Daoy (cell line): Measurements from ENCODE around the gene RBM19. TPM values are rescaled to one million over a fixed set of nuclear protein-coding genes. Genes with fewer than 3 reads are reported as not detected.

Experiments used
- DNase-seq: peaks from one replicate; pipeline ENCODE4 v3.0.0-alpha.2; 2015; ENCODE audit warnings: low read depth
- total RNA-seq: library from RNA; depleted of rRNA; stranded (reverse); fragments of >200 nt; shearing (Covaris generic); gene quantifications from 2 replicates; pipeline ENCODE4 v1.2.3, GENCODE V29; 2014

Gene RBM19
- total RNA-seq, 1 experiment from 2014 or later, result 26.3 TPM

DNA sequence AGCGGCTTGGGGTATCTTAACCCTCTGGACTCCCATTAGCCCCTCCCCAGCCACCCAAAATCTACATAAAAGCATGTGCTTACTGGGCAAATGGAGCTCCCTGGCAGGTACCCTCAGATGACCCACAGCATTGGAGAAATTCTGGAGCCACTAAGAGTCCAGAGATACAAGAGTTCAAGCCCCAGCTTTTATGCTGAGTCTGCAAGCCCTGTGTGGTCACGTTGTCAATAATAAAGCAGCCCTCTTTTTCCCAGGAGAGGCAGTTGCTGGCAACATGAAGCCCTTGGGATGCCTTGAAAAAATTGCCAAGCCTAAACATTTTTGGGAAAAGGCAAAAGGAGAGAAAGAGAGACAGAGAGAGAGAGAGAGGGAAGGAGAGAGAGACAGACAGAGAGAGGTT lies 83.4 kb downstream of the RBM19 start:
- DNase-seq, result no peak

- DNase-seq, result no peak
Measured at GRCh38 chr12:113880988-113881962, 84.8 kb downstream of the RBM19 start.

- DNase-seq, result no peak
Measured at GRCh38 chr12:113880326-113880725, 85.8 kb downstream of the RBM19 start.

- DNase-seq, result no peak
Measured at GRCh38 chr12:113879658-113880057, 86.5 kb downstream of the RBM19 start.

DNA sequence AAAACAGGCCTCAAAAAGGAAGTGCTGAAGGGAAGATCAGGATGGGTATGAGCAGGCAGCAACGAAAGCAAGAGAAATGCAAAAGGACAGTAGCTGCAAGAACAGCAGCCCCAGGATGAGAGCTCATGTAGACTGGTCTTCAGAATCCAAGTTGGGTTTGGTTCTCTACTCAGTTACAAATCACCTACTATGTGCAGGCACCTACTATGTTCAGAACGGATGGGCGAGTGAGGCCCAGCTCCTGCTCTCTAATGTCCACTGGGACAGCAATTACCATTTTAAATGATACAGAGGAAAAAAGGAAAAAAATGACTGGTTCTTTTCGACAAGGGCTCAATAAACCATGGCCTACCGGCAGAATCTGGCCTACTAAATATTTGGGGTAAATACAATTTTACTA lies 88.5 kb downstream of the RBM19 start:
- no peak for DNase-seq

DNA sequence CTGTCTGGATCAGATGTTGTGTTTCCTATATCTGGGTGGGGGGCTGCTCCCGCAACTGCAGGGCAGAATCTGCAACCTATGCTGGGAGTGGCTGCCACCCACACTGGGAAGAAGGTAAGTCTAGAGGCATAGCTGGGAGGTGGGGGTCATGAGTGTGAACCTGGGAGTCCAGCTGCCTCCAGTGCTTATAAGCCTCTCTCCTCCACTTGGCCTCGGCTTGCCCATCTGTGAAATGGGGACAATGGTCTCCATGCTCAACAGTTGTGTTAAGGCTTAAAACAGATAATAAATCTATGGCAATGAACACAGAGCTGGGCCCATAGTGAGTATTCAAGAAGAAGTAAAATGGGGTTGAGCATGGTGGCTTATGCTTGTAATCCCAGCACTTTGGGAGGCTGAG lies 90.0 kb downstream of the RBM19 start:
- no peak for DNase-seq

DNA sequence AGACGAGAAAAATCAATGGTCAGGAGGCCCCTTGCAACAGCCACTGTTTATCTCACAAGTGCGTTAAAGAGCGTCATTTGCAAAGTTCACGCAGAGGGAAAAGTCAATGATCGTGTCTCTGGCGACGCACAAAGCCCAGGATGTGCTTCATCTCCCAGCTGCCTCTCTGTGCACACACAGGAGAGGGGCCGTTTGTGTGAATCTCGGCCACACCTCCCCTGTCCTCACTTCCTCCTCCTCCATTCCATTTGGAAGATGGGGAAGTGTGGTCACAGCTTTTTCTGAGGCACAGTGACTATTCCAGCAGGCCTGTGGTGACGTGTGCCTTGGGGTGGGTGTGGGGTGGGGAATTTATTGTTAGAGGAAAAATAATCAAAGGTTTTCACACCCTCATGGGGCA lies 90.4 kb downstream of the RBM19 start:
- DNase-seq, result peak; percentile 20

- DNase-seq, result peak; percentile 21
Measured at GRCh38 chr12:113874999-113875561, 91.0 kb downstream of the RBM19 start.

DNA sequence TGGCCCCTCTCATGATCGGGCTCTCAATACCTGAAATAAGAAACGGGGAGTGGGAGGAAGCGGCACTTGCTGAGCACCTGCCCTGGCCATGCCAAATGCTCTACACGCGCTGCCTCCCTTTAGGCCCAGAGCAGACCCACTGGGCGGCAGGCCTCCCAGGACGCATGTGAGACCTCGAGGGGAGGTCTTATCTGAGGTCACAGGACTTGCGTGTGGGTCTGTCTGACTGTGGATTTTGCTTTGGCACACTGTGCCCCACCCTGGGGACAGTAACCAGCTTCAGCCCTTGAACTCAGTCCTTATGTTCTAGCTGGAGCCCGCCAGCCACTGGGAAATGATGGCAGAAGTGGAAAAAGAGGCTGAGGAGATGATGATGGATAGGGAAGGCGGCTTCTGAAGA lies 91.8 kb downstream of the RBM19 start:
- DNase-seq, result no peak

- no peak for DNase-seq
Measured at GRCh38 chr12:113873740-113874139, 92.4 kb downstream of the RBM19 start.

DNA sequence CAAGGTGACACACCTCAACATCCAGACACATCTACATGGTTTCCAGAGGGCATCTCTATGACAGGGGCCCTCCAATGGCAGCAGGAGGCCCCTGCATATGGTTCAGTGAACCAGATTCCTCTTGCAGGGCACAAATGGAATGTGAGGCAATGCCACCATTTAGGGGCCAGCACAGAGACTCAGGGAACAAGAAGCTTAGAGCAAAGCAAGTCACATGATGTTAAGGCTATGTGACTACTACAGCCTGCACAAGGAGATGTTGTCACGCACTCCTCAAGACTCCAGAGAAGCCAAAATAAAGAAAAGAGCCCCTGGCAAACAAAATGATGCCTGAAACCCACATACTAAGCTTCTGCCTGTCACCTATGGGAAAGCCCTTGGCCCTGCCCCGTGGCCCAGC lies 95.2 kb downstream of the RBM19 start:
- DNase-seq, result no peak

GRCh38 chr12:113870035-113870434 lies 96.1 kb downstream of the RBM19 start:
- DNase-seq, result no peak

- DNase-seq, result no peak
Measured at GRCh38 chr12:113868365-113868764, 97.8 kb downstream of the RBM19 start.

DNA sequence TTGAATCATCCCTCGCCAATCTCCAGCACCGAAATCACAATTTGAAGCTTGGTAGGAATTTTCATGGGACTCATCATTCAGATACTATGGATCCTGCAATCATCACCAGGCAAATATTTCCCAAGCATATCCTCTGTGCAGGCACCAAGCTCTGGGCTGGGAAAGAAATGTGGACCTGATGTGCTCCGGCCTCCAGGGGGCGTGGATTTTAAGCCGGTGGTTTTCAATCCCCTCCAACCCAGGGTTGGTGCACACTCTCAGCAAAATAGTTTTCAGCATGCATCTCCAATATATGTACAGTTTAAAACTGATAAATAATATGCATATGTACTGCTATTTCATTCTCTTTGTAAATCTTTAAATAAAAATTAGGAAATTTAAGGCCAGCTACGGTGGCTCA lies 98.9 kb downstream of the RBM19 start:
- DNase-seq, result no peak

DNA sequence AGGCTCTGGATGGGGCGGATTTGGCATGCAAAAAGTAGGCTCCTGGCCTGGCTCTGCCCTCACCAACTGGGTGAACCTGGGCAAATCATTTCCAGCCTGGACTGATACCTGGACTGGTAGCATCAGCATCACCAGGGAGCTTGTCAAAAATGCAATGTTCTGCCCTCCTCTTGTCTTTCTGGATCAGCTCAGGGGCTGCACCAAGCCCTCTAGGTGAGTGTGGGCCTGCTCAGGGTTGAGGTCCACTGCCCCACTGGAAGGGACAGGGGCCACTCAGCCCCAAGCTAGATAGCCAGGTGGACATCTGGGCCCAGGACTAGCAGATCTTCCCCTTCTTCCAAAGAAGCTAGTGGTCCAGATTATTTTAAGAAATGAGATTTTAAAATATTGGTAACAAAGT lies 99.6 kb downstream of the RBM19 start:
- DNase-seq, result no peak

DNA sequence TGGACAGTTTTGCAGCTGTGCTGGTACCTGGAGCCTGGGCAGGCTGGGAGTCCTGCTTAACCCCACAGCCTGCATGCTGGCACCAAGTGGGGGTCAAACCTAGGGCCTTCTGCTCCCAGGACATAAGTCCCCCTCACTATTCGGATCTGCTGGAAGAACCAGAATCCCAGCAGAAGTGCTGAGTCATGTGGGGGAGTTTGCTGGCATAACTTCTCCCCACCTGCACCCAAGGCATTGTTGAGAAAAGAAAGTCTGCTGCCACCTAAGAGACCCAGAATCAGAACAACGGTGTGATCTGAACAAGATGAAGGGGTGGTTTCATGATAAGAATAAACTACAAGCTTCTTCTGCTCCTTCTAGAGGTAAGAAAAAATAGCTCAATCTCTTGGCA lies 102.7 kb downstream of the RBM19 start:
- DNase-seq, result no peak

DNA sequence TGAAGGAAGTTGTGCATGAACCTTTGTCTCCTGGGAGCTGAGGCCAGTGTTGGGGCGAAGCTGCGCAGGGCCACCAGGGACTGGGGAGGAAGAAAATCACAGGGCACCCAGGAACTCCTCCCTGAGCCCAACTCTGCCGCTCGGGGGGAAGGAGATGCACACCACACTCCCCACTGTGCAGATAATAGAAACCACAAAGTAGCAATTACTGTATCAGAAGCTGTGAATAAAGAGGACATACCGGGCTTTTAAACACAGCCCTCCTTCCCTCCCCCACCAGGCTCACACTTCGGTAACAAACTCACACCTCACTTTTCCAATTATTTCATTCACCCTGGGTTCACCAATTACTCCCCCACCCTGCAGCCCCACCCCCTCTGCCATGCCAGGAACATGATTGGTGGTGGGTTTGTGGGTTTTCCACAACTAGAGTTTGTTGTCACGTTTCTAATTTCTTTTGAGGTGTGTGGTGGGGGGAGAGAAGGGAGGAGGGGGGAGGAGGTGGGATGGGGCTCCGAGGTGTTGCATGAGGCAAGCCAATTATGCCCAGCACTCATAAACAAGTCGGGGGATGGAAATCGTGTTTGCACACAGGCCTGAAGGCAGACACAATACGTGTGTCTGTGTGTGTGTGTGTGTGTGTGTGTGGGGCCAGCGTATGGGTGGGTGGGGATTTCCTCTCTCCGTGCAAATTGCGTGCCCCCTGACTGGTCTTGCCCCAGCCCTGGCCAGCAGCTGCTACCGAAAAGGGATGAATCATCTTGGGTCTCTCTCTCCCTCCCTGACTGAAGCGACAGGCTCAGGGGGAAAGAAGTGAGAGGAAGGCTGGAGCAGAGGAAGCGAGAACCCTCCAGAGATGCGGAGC lies 103.3 kb downstream of the RBM19 start:
- DNase-seq, result peak; percentile 87

GRCh38 chr12:113861708-113862312 lies 104.3 kb downstream of the RBM19 start:
- DNase-seq, result peak; percentile 19

GRCh38 chr12:113860950-113861349 lies 105.2 kb downstream of the RBM19 start:
- DNase-seq, result peak; percentile 85

- no peak for DNase-seq
Measured at GRCh38 chr12:113860059-113860820, 105.9 kb downstream of the RBM19 start.

GRCh38 chr12:113858841-113859386 lies 107.2 kb downstream of the RBM19 start:
- DNase-seq, result no peak
